ENCODE measurements around the gene ERVW-1. TPM values are rescaled to one million over a fixed set of nuclear protein-coding genes. Genes with fewer than 3 reads are reported as not detected.
A peak's percentile ranks its signal among the peaks of the same experiment; 100 is the strongest.

The ERVW-1 gene
- total and polyA plus RNA-seq, 3 experiments from 2014 or later, result not detected

DNA sequence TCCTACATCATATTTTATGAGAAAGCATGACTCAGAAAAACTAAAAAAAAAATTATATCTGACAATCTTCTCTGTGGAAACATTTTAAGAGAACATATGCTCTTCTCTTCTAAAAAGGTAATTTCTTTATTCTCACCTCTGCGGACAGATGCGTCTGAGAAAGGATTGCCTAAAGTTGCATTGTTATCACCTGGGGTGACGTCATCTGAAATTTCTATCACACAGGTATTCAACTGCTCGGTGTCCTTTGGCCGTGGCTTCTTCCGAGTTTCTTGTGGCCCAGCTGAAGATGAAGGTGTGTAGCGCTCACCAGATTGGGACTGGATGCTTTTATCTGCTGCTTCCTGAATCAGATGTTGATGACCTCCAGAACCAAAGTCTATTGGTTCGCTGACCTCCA, 44.7 kb downstream of the ERVW-1 start:
- no peaks in the 10 kb centered on the region for H3K27me3 ChIP-seq (ENCODE audit: insufficient read depth, low read length, poor library complexity, severe bottlenecking)
- H3K4me1 Mint-ChIP-seq, result peaks cover 0 to 2% (median 0%) of the 10 kb centered on the region in 3 donors
- DNase-seq, result no peak
- H3K27ac ChIP-seq (ENCODE audit: low read depth, low read length), result no peak overlapping the region
- ChIA-PET CTCF (no interaction called here), POLR2A (no interaction called here)
- H3K27ac Mint-ChIP-seq, result no peak overlapping the region
- H3K9me3 ChIP-seq (ENCODE audit: low read length), result no peaks in the 10 kb centered on the region
- H3K36me3 Mint-ChIP-seq, result peaks cover 0 to 4% (median 0%) of the 10 kb centered on the region in 3 donors
- H3K4me1 ChIP-seq (ENCODE audit: insufficient read depth, low read length), result no peaks in the 10 kb centered on the region
- no peak overlapping the region for H3K4me3 ChIP-seq (ENCODE audit: low read length)
- peaks cover 0 to 9% of the 10 kb centered on the region in 2 donors for H3K27me3 Mint-ChIP-seq
- no peaks in the 10 kb centered on the region for H3K9me3 Mint-ChIP-seq
- H3K36me3 ChIP-seq (ENCODE audit: insufficient read depth, low read length), result no peaks in the 10 kb centered on the region
- H3K4me3 Mint-ChIP-seq, result no peak overlapping the region

DNA sequence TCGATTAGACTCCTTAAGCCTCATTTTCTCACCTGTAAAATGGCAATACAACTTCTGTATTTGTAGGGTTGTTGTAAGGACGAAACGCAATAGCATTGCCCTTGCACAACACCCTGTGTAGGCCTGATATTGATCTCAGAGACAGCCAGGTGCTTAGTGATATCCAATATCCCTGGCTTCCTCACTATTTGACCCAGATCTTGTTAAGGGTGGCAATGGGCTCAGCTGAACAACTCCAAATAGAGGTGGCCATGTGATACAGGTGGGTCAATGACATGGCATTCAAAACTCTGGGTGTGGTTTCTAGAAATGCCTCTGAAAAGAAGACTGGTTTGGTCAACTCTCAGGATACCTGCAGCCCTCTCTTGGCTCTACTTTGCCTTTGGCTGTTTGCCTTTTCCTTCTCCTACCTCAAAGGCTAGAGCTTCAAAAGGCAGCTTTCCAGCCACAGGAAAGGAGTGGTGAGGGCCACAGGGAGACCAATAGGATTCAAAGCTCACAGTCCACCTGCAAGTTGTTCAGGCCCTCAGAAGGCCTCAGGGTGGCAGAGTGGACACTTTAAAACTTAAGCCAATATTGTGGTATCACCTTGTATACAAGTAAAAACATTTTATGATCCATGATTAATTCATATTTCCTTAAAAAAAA, 45.3 kb downstream of the ERVW-1 start:
- Histone ChIP-seq H3K36me3 (ENCODE audit: insufficient read depth, low read length) (no peaks in the 10 kb centered on the region), H3K9me3 (ENCODE audit: low read length) (no peaks in the 10 kb centered on the region), H3K27ac (ENCODE audit: low read depth, low read length) (no peak overlapping the region), H3K4me3 (ENCODE audit: low read length) (no peak overlapping the region), H3K27me3 (ENCODE audit: insufficient read depth, low read length, poor library complexity, severe bottlenecking) (no peaks in the 10 kb centered on the region), H3K4me1 (ENCODE audit: insufficient read depth, low read length) (no peaks in the 10 kb centered on the region)
- CTCF ChIA-PET, result no interaction called here
- Mint-ChIP-seq H3K27me3 (peaks cover 0 to 13% of the 10 kb centered on the region in 2 donors), H3K27ac (no peak overlapping the region), H3K9me3 (no peaks in the 10 kb centered on the region), H3K4me3 (no peak overlapping the region), H3K4me1 (peaks cover 0 to 2% (median 0%) of the 10 kb centered on the region in 3 donors), H3K36me3 (peaks cover 0 to 4% (median 0%) of the 10 kb centered on the region in 3 donors)
- POLR2A ChIA-PET, result no interaction called here
- DNase-seq, result no peak

- Histone ChIP-seq H3K4me3 (ENCODE audit: low read length) (no peak overlapping the region), H3K27me3 (ENCODE audit: insufficient read depth, low read length, poor library complexity, severe bottlenecking) (no peaks in the 10 kb centered on the region), H3K9me3 (ENCODE audit: low read length) (no peaks in the 10 kb centered on the region), H3K36me3 (ENCODE audit: insufficient read depth, low read length) (no peaks in the 10 kb centered on the region), H3K4me1 (ENCODE audit: insufficient read depth, low read length) (peaks cover 7% of the 10 kb centered on the region), H3K27ac (ENCODE audit: low read depth, low read length) (no peak overlapping the region)
- Mint-ChIP-seq H3K36me3 (peaks cover 0 to 4% (median 0%) of the 10 kb centered on the region in 3 donors), H3K27me3 (peaks cover 9 to 32% of the 10 kb centered on the region in 2 donors), H3K27ac (no peak overlapping the region), H3K9me3 (no peaks in the 10 kb centered on the region), H3K4me3 (no peak overlapping the region), H3K4me1 (peaks cover 10 to 11% (median 11%) of the 10 kb centered on the region in 3 donors)
- ChIA-PET CTCF (interaction anchor here (8.2 kb wide), 1 partner anchor 19 kb away, joined by 107 read pairs; the partner anchor contains the start of gene GATAD1), POLR2A (no interaction called here)
- DNase-seq, result no peak
Observed at GRCh38 chr7:92427193-92427592, 50.6 kb downstream of the ERVW-1 start.

DNA sequence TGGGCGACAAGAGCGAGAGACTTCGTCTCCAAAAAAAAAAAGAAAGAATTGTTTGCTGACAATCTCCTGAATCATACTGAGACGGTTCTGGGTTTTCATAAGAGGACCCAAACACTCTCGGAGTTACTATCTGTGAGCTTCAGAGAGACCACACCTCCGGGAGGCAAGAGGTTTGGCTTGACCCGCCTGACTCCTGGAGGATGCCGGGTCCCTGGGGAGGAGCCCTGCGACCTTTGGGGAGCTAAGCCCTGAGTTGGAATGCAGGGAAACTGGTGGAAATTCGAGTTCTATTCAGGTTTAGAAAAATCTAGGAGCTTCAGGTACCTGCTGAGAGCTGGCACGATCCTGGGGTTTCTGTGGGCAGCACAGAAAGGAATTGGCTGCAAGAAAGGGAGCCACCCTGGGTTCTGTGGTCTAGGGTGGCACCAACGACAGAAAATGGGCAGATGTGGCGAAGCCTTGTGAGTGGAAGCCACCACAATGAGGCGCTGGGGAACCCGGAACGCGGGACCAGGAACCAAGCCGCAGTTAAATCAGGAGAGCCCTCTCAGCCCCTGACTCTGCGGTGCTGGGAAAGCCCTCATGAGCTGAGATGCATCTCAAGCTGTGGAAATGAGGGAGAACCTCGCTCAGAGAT, 52.3 kb downstream of the ERVW-1 start:
- H3K4me1 Mint-ChIP-seq, result peaks cover 10 to 11% (median 11%) of the 10 kb centered on the region in 3 donors
- Histone ChIP-seq H3K36me3 (ENCODE audit: insufficient read depth, low read length) (no peaks in the 10 kb centered on the region), H3K9me3 (ENCODE audit: low read length) (no peaks in the 10 kb centered on the region), H3K27me3 (ENCODE audit: insufficient read depth, low read length, poor library complexity, severe bottlenecking) (no peaks in the 10 kb centered on the region), H3K4me1 (ENCODE audit: insufficient read depth, low read length) (peaks cover 7% of the 10 kb centered on the region), H3K27ac (ENCODE audit: low read depth, low read length) (no peak overlapping the region), H3K4me3 (ENCODE audit: low read length) (no peak overlapping the region)
- peaks cover 0 to 4% (median 0%) of the 10 kb centered on the region in 3 donors for H3K36me3 Mint-ChIP-seq
- peak overlapping the region in 1 of 7 donors; percentile 14 for H3K4me3 Mint-ChIP-seq
- H3K27ac Mint-ChIP-seq, result no peak overlapping the region
- H3K27me3 Mint-ChIP-seq, result peaks cover 11 to 32% of the 10 kb centered on the region in 2 donors
- POLR2A ChIA-PET, result interaction anchor here (2.5 kb wide), 1 partner anchor 22 kb away, joined by 17 read pairs; the partner anchor contains the start of gene GATAD1
- no peaks in the 10 kb centered on the region for H3K9me3 Mint-ChIP-seq
- CTCF ChIA-PET, result interaction anchor here (0.7 to 8.2 kb wide), 5 partner anchors 9 to 104 kb away, joined by 3 to 107 read pairs (median 3); partner anchors contain the start of gene GATAD1
- DNase-seq, result no peak

DNA sequence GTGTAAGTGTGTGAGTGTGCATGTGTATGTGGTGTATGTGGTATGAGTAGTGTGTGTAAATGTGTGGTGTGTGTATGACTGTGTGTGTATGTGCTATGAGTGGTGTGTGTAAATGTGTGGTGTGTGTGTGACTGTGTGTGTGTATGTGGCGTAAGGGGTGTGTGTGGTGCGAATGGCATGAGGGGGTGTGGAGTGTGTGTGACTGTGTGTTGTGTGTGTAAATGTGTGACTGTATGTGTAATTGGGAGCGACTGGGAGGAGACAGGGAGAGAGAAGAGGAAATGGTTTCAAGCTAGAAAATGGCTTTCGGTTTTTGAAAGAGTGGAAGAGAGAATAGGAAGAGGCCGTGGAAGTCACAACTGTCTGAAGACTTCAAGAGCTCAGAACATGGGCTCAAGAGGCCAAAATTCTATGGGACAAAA, 54.0 kb downstream of the ERVW-1 start:
- Mint-ChIP-seq H3K27ac (no peak overlapping the region), H3K9me3 (no peaks in the 10 kb centered on the region), H3K4me3 (peak overlapping the region in 5 of 7 donors; percentile 2 to 61 (median 6)), H3K4me1 (peaks cover 9 to 11% (median 10%) of the 10 kb centered on the region in 3 donors), H3K36me3 (no peaks in the 10 kb centered on the region), H3K27me3 (peaks cover 11 to 26% of the 10 kb centered on the region in 2 donors)
- no peak for DNase-seq
- no peak overlapping the region for H3K4me3 ChIP-seq (ENCODE audit: low read length)
- ChIA-PET POLR2A (interaction anchor here (2.5 kb wide), 1 partner anchor 24 kb away, joined by 17 read pairs; the partner anchor contains the start of gene GATAD1), CTCF (interaction anchor here (0.6 to 8.2 kb wide), 11 partner anchors 8 to 178 kb away, joined by 3 to 107 read pairs (median 4); partner anchors contain the start of genes ANKIB1, GATAD1 and KRIT1)
- H3K4me1 ChIP-seq (ENCODE audit: insufficient read depth, low read length), result peaks cover 7% of the 10 kb centered on the region
- no peaks in the 10 kb centered on the region for H3K9me3 ChIP-seq (ENCODE audit: low read length)
- no peaks in the 10 kb centered on the region for H3K27me3 ChIP-seq (ENCODE audit: insufficient read depth, low read length, poor library complexity, severe bottlenecking)
- no peaks in the 10 kb centered on the region for H3K36me3 ChIP-seq (ENCODE audit: insufficient read depth, low read length)
- no peak overlapping the region for H3K27ac ChIP-seq (ENCODE audit: low read depth, low read length)

- peaks cover 9 to 11% (median 10%) of the 10 kb centered on the region in 3 donors for H3K4me1 Mint-ChIP-seq
- Histone ChIP-seq H3K27me3 (ENCODE audit: insufficient read depth, low read length, poor library complexity, severe bottlenecking) (no peaks in the 10 kb centered on the region), H3K9me3 (ENCODE audit: low read length) (no peaks in the 10 kb centered on the region), H3K4me3 (ENCODE audit: low read length) (no peak overlapping the region), H3K27ac (ENCODE audit: low read depth, low read length) (no peak overlapping the region), H3K4me1 (ENCODE audit: insufficient read depth, low read length) (peaks cover 7% of the 10 kb centered on the region), H3K36me3 (ENCODE audit: insufficient read depth, low read length) (no peaks in the 10 kb centered on the region)
- CTCF ChIA-PET, result interaction anchor here (1.4 to 8.2 kb wide), 3 partner anchors 9 to 38 kb away, joined by 3 to 107 read pairs (median 13); partner anchors contain the start of gene GATAD1
- no peaks in the 10 kb centered on the region for H3K9me3 Mint-ChIP-seq
- H3K27me3 Mint-ChIP-seq, result peaks cover 11 to 26% of the 10 kb centered on the region in 2 donors
- POLR2A ChIA-PET, result no interaction called here
- H3K4me3 Mint-ChIP-seq, result no peak overlapping the region
- no peak overlapping the region for H3K27ac Mint-ChIP-seq
- no peak for DNase-seq
- H3K36me3 Mint-ChIP-seq, result no peaks in the 10 kb centered on the region
Observed at GRCh38 chr7:92422926-92423325, 54.8 kb downstream of the ERVW-1 start.

GRCh38 chr7:92421676-92422435, 55.9 kb downstream of the ERVW-1 start:
- Mint-ChIP-seq H3K36me3 (no peaks in the 10 kb centered on the region), H3K4me1 (peaks cover 9 to 11% (median 10%) of the 10 kb centered on the region in 3 donors), H3K4me3 (no peak overlapping the region), H3K27me3 (peaks cover 11 to 16% of the 10 kb centered on the region in 2 donors), H3K9me3 (no peaks in the 10 kb centered on the region), H3K27ac (no peak overlapping the region)
- Histone ChIP-seq H3K4me1 (ENCODE audit: insufficient read depth, low read length) (peaks cover 7% of the 10 kb centered on the region), H3K36me3 (ENCODE audit: insufficient read depth, low read length) (no peaks in the 10 kb centered on the region), H3K27ac (ENCODE audit: low read depth, low read length) (no peak overlapping the region), H3K4me3 (ENCODE audit: low read length) (no peak overlapping the region), H3K9me3 (ENCODE audit: low read length) (no peaks in the 10 kb centered on the region), H3K27me3 (ENCODE audit: insufficient read depth, low read length, poor library complexity, severe bottlenecking) (no peaks in the 10 kb centered on the region)
- CTCF ChIA-PET, result interaction anchor here (1.7 to 8.2 kb wide), 2 partner anchors 24 to 40 kb away, joined by 4 to 107 read pairs; partner anchors contain the start of gene GATAD1
- no peak for DNase-seq
- POLR2A ChIA-PET, result interaction anchor here (1.2 kb wide), 1 partner anchor 26 kb away, joined by 3 read pairs; no protein-coding TSS in a partner anchor
